ENCODE measurements around the gene CDKN3.
"Not testable (repeated sequence)": the region's sequence is repeated elsewhere in the genome, so short reads cannot be mapped to it uniquely, and the experiment has no call there.

CDKN3 gene

GRCh38 chr14:54424479-54424901, 27.7 kb downstream of the CDKN3 start:
- no peak for DNase-seq (ENCODE audit: low read depth)

GRCh38 chr14:54425068-54425467, 28.3 kb downstream of the CDKN3 start:
- DNase-seq (ENCODE audit: low read depth): no peak

GRCh38 chr14:54425537-54426274, 28.9 kb downstream of the CDKN3 start:
- no peak for DNase-seq (ENCODE audit: low read depth)

- no peak for DNase-seq (ENCODE audit: low read depth)
Measured at GRCh38 chr14:54427871-54428270, 31.1 kb downstream of the CDKN3 start.

GRCh38 chr14:54428527-54428926, 31.7 kb downstream of the CDKN3 start:
- DNase-seq (ENCODE audit: low read depth): no peak

- DNase-seq (ENCODE audit: low read depth): no peak
Measured at GRCh38 chr14:54435500-54435981, 38.7 kb downstream of the CDKN3 start.

GRCh38 chr14:54437954-54438353, 41.1 kb downstream of the CDKN3 start:
- DNase-seq (ENCODE audit: low read depth): not testable (repeated sequence)

- DNase-seq (ENCODE audit: low read depth): no peak
Measured at GRCh38 chr14:54438703-54439102, 41.9 kb downstream of the CDKN3 start.

GRCh38 chr14:54440037-54440436, 43.2 kb downstream of the CDKN3 start:
- no peak for DNase-seq (ENCODE audit: low read depth)

- no peak for DNase-seq (ENCODE audit: low read depth)
Measured at GRCh38 chr14:54440476-54440872, 43.7 kb downstream of the CDKN3 start.

GRCh38 chr14:54440873-54441868, 44.4 kb downstream of the CDKN3 start, which contains the start of gene CNIH1:
CNIH1 (minus strand) TSS chr14:54441374; CDS start chr14:54441327, 47 bp downstream.
- DNase-seq (ENCODE audit: low read depth): peak; percentile 58

GRCh38 chr14:54442961-54443360, 46.2 kb downstream of the CDKN3 start:
- DNase-seq (ENCODE audit: low read depth): not testable (repeated sequence)

- DNase-seq (ENCODE audit: low read depth): no peak
Measured at GRCh38 chr14:54443981-54444380, 47.2 kb downstream of the CDKN3 start.

GRCh38 chr14:54444681-54445080, 47.9 kb downstream of the CDKN3 start:
- no peak for DNase-seq (ENCODE audit: low read depth)

GRCh38 chr14:54446161-54446693, 49.4 kb downstream of the CDKN3 start:
- DNase-seq (ENCODE audit: low read depth): no peak

GRCh38 chr14:54447231-54447692, 50.5 kb downstream of the CDKN3 start:
- no peak for DNase-seq (ENCODE audit: low read depth)

GRCh38 chr14:54450535-54450934, 53.7 kb downstream of the CDKN3 start:
- no peak for DNase-seq (ENCODE audit: low read depth)

- no peak for DNase-seq (ENCODE audit: low read depth)
Measured at GRCh38 chr14:54451121-54451601, 54.4 kb downstream of the CDKN3 start.

GRCh38 chr14:54451961-54452360, 55.2 kb downstream of the CDKN3 start:
- no peak for DNase-seq (ENCODE audit: low read depth)

- DNase-seq (ENCODE audit: low read depth): no peak
Measured at GRCh38 chr14:54453252-54453651, 56.4 kb downstream of the CDKN3 start.

GRCh38 chr14:54453990-54454389, 57.2 kb downstream of the CDKN3 start:
- DNase-seq (ENCODE audit: low read depth): not testable (repeated sequence)

GRCh38 chr14:54455363-54455762, 58.6 kb downstream of the CDKN3 start:
- no peak for DNase-seq (ENCODE audit: low read depth)

Data from CMK (cell line).